Measurements from ENCODE around the gene TLCD4.

TLCD4 gene

GRCh38 chr1:95093296-95093695, 23.9 kb upstream of the TLCD4 start:
- DNase-seq = no peak
- H3K27ac Mint-ChIP-seq = no peak overlapping the region

GRCh38 chr1:95094923-95095322, 22.2 kb upstream of the TLCD4 start:
- Mint-ChIP-seq H3K4me3 (no peak overlapping the region), H3K36me3 (ENCODE audit: low read depth) (no peaks in the 10 kb centered on the region), H3K4me1 (no peaks in the 10 kb centered on the region), H3K9me3 (peaks cover 24% of the 10 kb centered on the region), H3K27me3 (ENCODE audit: low read depth, poor library complexity) (peaks cover 8% of the 10 kb centered on the region), H3K27ac (no peak overlapping the region)
- DNase-seq = no peak
- TF ChIP-seq, protein P1, sequence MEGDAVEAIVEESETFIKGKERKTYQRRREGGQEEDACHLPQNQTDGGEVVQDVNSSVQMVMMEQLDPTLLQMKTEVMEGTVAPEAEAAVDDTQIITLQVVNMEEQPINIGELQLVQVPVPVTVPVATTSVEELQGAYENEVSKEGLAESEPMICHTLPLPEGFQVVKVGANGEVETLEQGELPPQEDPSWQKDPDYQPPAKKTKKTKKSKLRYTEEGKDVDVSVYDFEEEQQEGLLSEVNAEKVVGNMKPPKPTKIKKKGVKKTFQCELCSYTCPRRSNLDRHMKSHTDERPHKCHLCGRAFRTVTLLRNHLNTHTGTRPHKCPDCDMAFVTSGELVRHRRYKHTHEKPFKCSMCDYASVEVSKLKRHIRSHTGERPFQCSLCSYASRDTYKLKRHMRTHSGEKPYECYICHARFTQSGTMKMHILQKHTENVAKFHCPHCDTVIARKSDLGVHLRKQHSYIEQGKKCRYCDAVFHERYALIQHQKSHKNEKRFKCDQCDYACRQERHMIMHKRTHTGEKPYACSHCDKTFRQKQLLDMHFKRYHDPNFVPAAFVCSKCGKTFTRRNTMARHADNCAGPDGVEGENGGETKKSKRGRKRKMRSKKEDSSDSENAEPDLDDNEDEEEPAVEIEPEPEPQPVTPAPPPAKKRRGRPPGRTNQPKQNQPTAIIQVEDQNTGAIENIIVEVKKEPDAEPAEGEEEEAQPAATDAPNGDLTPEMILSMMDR (IDR thresholded peaks at IDR 0.05) = no peak

More at GRCh38 chr1:95093296-95093695, 23.9 kb upstream of the TLCD4 start:
- Mint-ChIP-seq H3K4me3 (no peak overlapping the region), H3K27me3 (ENCODE audit: low read depth, poor library complexity) (peaks cover 10% of the 10 kb centered on the region), H3K36me3 (ENCODE audit: low read depth) (peaks cover 4% of the 10 kb centered on the region), H3K9me3 (peaks cover 40% of the 10 kb centered on the region), H3K4me1 (no peaks in the 10 kb centered on the region)
- TF ChIP-seq, protein P1 (IDR thresholded peaks at IDR 0.05) = no peak

DNA sequence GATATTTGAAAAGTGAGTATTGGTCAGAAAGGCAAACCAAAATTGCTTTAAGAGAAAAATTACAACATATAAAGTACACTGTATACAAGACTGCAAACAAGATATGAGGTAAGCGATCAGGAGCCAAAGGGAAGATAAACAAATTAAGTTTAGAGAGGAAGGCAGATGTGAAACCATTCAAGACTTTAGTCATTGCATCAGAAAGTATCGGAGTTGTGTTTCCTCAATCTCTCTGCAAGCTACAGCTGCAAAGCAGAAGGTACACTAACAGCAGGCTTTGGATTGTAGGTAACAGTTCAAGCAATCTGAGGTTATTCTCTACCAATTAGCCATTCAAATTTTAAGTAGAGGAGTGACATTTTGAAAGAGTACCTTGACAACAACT, 21.3 kb upstream of the TLCD4 start:
- peaks cover 15% of the 10 kb centered on the region for H3K9me3 Mint-ChIP-seq
- H3K4me3 Mint-ChIP-seq = no peak overlapping the region
- H3K4me1 Mint-ChIP-seq = no peaks in the 10 kb centered on the region
- H3K27me3 Mint-ChIP-seq (ENCODE audit: low read depth, poor library complexity) = peaks cover 8% of the 10 kb centered on the region
- H3K36me3 Mint-ChIP-seq (ENCODE audit: low read depth) = no peaks in the 10 kb centered on the region
- DNase-seq = no peak
- no peak overlapping the region for H3K27ac Mint-ChIP-seq
- TF ChIP-seq, protein P1 (IDR thresholded peaks at IDR 0.05) = no peak

DNA sequence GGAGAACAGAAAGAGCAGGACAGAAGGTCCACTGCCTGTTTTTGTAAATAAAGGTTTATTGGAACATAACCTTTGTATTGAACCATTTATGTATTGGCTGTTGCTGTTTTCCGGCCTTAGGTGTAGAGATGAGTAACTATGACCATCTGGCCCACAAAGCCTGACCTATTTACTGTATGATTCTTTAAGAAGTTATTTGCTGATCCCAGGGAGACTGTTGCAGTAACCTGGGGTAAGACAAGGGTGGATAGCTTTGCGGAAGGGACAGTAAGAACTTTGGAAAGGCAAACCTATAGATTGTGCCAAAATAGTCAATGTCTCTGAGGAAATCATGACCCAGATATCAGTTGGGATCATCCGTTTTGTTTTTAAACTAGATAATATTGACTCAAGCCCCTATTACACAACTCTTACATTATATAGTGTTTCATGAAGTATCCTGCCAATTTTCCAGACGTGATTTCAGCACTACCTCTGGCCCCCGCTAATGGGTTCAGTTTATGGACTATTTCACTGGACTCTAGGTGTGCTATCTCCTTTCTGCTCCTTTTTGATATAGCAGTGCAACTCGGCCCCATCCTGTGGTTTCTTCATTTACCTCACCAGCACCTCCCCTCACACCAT, 20.8 kb upstream of the TLCD4 start:
- TF ChIP-seq, protein P1 (IDR thresholded peaks at IDR 0.05) = no peak
- DNase-seq = no peak
- Mint-ChIP-seq H3K9me3 (peaks cover 12% of the 10 kb centered on the region), H3K4me1 (no peaks in the 10 kb centered on the region), H3K27ac (no peak overlapping the region), H3K27me3 (ENCODE audit: low read depth, poor library complexity) (peaks cover 8% of the 10 kb centered on the region), H3K36me3 (ENCODE audit: low read depth) (no peaks in the 10 kb centered on the region), H3K4me3 (no peak overlapping the region)

DNA sequence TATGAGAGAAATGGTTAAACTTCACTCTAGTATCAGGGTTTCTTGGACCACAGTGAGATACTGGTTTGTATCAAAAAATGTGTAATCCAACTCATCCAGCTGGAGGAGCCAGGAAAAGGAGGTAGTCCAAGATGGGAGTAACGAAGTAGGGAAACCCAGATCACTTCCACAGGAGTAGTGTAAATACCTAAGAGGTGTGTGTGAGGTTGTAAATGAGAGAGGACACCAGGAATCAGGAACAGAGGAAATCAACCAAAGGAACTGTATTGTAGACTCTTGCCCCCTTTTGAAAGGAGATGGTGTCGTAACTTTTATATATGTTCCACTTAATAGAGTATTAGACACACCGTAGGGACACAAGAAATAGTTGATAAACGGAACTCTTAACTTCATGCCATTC, 19.7 kb upstream of the TLCD4 start:
- Mint-ChIP-seq H3K27me3 (ENCODE audit: low read depth, poor library complexity) (peaks cover 4% of the 10 kb centered on the region), H3K4me3 (no peak overlapping the region), H3K9me3 (peaks cover 2% of the 10 kb centered on the region), H3K36me3 (ENCODE audit: low read depth) (no peaks in the 10 kb centered on the region), H3K4me1 (no peaks in the 10 kb centered on the region), H3K27ac (no peak overlapping the region)
- TF ChIP-seq, protein P1 (IDR thresholded peaks at IDR 0.05) = no peak
- DNase-seq = no peak

GRCh38 chr1:95098196-95098595, 19.0 kb upstream of the TLCD4 start:
- H3K4me1 Mint-ChIP-seq = no peaks in the 10 kb centered on the region
- no peak for DNase-seq
- H3K4me3 Mint-ChIP-seq = no peak overlapping the region
- peak overlapping the region; percentile 8 for H3K27ac Mint-ChIP-seq
- H3K9me3 Mint-ChIP-seq = no peaks in the 10 kb centered on the region
- no peaks in the 10 kb centered on the region for H3K36me3 Mint-ChIP-seq (ENCODE audit: low read depth)
- TF ChIP-seq, protein P1 (IDR thresholded peaks at IDR 0.05) = no peak
- H3K27me3 Mint-ChIP-seq (ENCODE audit: low read depth, poor library complexity) = peaks cover 6% of the 10 kb centered on the region

Measured in nephron progenitor cell (in vitro differentiated cells).